M059J (cell line): ENCODE results near the gene MTMR12. TPM values are rescaled to one million over a fixed set of nuclear protein-coding genes. Genes with fewer than 3 reads are reported as not detected.
"Not testable (repeated sequence)": the region's sequence is repeated elsewhere in the genome, so short reads cannot be mapped to it uniquely, and the experiment has no call there.

ENCODE experiments used
- DNase-seq: peaks from one replicate; pipeline ENCODE4 v3.0.0-alpha.2; 2012; ENCODE audit warnings: low read depth
- total RNA-seq: library from RNA; depleted of rRNA; stranded (reverse); fragments of >200 nt; shearing (Covaris generic); gene quantifications from 2 replicates; pipeline ENCODE4 v1.2.3, GENCODE V29; 2014

MTMR12 gene
- total RNA-seq, 1 experiment from 2014 or later, result 19.1 TPM

GRCh38 chr5:32297181-32298058 is 15.3 kb downstream of the MTMR12 start:
- peak; percentile 62 for DNase-seq

- not testable (repeated sequence) for DNase-seq
These were observed 16.6 kb downstream of the MTMR12 start for GRCh38 chr5:32295966-32296772.

- no peak for DNase-seq
These were observed 21.1 kb downstream of the MTMR12 start for GRCh38 chr5:32291591-32291990.

- no peak for DNase-seq
These were observed 21.8 kb downstream of the MTMR12 start for GRCh38 chr5:32290922-32291321.

- not testable (repeated sequence) for DNase-seq
These were observed 22.2 kb downstream of the MTMR12 start for GRCh38 chr5:32290501-32290900.

- not testable (repeated sequence) for DNase-seq
These were observed 22.8 kb downstream of the MTMR12 start for GRCh38 chr5:32289986-32290385.

- not testable (repeated sequence) for DNase-seq
These were observed 24.6 kb downstream of the MTMR12 start for GRCh38 chr5:32288135-32288534.

GRCh38 chr5:32287525-32287924 is 25.2 kb downstream of the MTMR12 start:
- not testable (repeated sequence) for DNase-seq

GRCh38 chr5:32285510-32286138 is 27.1 kb downstream of the MTMR12 start:
- DNase-seq, result no peak

GRCh38 chr5:32283539-32284377 is 29.0 kb downstream of the MTMR12 start:
- peak; percentile 74 for DNase-seq

GRCh38 chr5:32283061-32283460 is 29.7 kb downstream of the MTMR12 start:
- no peak for DNase-seq

- DNase-seq, result no peak
These were observed 30.1 kb downstream of the MTMR12 start for GRCh38 chr5:32282633-32283032.

GRCh38 chr5:32281378-32282133 is 31.2 kb downstream of the MTMR12 start:
- not testable (repeated sequence) for DNase-seq

- no peak for DNase-seq
These were observed 32.1 kb downstream of the MTMR12 start for GRCh38 chr5:32280656-32281081.

- no peak for DNase-seq
These were observed 33.0 kb downstream of the MTMR12 start for GRCh38 chr5:32279786-32280185.

- DNase-seq, result no peak
These were observed 33.5 kb downstream of the MTMR12 start for GRCh38 chr5:32279223-32279622.

GRCh38 chr5:32278406-32278805 is 34.3 kb downstream of the MTMR12 start:
- DNase-seq, result peak; percentile 97

GRCh38 chr5:32277798-32278197 is 34.9 kb downstream of the MTMR12 start:
- DNase-seq, result peak; percentile 84

- peak; percentile 75 for DNase-seq
These were observed 36.4 kb downstream of the MTMR12 start for GRCh38 chr5:32276173-32276853.

GRCh38 chr5:32275396-32275741 is 37.4 kb downstream of the MTMR12 start:
- no peak for DNase-seq
